Measurements from ENCODE around the gene CTSW.

The CTSW gene

DNA sequence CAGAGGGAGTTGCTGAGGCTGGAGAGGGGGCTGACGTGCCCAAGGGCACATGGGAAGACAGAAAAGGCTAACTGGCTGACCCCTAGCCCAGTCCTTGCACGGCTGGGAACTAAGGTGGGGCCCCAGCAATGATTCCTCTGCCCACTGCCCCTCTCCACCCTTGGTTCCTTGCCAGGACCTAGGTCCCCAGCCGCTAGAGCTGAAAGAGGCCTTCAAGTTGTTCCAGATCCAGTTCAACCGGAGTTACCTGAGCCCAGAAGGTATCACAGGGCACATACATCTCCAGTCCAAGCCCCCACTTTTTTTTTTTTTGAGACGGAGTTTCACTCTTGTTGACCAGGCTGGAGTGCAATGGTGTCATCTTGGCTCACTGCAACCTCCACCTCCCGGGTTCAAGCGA lies 390 bp downstream of the CTSW start (continued):
- TF ChIP-seq PPARA (CRISPR knock-in tag; IDR thresholded peaks at IDR 0.05; ENCODE audit: borderline replicate concordance) (no peak), ZC3H10 (CRISPR knock-in tag; IDR thresholded peaks at IDR 0.05) (no peak)

DNA sequence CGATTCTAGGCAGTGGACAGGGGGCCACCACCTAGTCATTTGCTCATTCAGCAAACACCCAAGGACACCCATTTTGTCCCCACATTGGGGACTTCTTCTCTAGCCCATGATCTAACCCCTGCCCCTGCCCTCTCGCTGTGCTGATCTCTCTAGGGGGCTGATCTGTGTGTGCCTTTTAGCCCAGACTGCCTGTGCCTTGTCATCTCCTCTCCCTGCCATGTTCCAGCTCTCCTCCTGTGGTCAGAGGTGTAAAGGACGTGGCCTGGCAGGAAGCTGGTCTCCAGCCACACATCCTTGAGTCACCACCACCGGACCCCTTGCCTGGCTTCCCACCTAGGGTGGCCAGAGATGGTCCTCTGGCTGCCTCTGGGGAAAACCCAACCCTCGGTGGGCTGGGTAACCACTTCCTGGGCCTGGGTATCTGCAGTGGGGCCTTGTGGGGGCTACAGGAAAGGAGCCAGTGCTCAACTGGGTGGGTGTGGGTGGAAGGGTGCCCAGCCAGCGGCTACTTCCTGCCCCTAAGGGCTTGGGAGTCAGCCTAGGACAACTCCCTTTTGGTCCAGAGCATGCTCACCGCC lies 1.3 kb downstream of the CTSW start:
- ATAC-seq = no peak
- no peak for TF ChIP-seq RARB (CRISPR knock-in tag; IDR thresholded peaks at IDR 0.05)
- TF ChIP-seq ZNF8 (CRISPR knock-in tag; IDR thresholded peaks at IDR 0.05) = no peak
- no peak for TF ChIP-seq ZFP30 (CRISPR knock-in tag; IDR thresholded peaks at IDR 0.05)
- TF ChIP-seq GLIS3 (CRISPR knock-in tag; IDR thresholded peaks at IDR 0.05) = no peak
- TF ChIP-seq, protein P1, sequence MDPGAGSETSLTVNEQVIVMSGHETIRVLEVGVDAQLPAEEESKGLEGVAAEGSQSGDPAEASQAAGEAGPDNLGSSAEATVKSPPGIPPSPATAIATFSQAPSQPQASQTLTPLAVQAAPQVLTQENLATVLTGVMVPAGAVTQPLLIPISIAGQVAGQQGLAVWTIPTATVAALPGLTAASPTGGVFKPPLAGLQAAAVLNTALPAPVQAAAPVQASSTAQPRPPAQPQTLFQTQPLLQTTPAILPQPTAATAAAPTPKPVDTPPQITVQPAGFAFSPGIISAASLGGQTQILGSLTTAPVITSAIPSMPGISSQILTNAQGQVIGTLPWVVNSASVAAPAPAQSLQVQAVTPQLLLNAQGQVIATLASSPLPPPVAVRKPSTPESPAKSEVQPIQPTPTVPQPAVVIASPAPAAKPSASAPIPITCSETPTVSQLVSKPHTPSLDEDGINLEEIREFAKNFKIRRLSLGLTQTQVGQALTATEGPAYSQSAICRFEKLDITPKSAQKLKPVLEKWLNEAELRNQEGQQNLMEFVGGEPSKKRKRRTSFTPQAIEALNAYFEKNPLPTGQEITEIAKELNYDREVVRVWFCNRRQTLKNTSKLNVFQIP (CRISPR knock-in tag; IDR thresholded peaks at IDR 0.05; ENCODE audit: borderline replicate concordance, low read depth) = no peak
- no peak for TF ChIP-seq PPARA (CRISPR knock-in tag; IDR thresholded peaks at IDR 0.05; ENCODE audit: borderline replicate concordance)
- no peak for TF ChIP-seq TOX (CRISPR knock-in tag; IDR thresholded peaks at IDR 0.05; ENCODE audit: borderline replicate concordance)
- TF ChIP-seq CSDC2 (CRISPR knock-in tag; IDR thresholded peaks at IDR 0.05) = no peak
- TF ChIP-seq, protein P2, sequence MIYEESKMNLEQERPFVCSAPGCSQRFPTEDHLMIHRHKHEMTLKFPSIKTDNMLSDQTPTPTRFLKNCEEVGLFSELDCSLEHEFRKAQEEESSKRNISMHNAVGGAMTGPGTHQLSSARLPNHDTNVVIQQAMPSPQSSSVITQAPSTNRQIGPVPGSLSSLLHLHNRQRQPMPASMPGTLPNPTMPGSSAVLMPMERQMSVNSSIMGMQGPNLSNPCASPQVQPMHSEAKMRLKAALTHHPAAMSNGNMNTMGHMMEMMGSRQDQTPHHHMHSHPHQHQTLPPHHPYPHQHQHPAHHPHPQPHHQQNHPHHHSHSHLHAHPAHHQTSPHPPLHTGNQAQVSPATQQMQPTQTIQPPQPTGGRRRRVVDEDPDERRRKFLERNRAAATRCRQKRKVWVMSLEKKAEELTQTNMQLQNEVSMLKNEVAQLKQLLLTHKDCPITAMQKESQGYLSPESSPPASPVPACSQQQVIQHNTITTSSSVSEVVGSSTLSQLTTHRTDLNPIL (CRISPR knock-in tag; IDR thresholded peaks at IDR 0.05; ENCODE audit: low read depth) = no peak
- no peak for TF ChIP-seq ZNF565 (CRISPR knock-in tag; conservative IDR thresholded peaks at IDR 0.05; ENCODE audit: low read depth)
- TF ChIP-seq ISL1 (CRISPR knock-in tag; IDR thresholded peaks at IDR 0.05) = no peak
- TF ChIP-seq, protein P3, sequence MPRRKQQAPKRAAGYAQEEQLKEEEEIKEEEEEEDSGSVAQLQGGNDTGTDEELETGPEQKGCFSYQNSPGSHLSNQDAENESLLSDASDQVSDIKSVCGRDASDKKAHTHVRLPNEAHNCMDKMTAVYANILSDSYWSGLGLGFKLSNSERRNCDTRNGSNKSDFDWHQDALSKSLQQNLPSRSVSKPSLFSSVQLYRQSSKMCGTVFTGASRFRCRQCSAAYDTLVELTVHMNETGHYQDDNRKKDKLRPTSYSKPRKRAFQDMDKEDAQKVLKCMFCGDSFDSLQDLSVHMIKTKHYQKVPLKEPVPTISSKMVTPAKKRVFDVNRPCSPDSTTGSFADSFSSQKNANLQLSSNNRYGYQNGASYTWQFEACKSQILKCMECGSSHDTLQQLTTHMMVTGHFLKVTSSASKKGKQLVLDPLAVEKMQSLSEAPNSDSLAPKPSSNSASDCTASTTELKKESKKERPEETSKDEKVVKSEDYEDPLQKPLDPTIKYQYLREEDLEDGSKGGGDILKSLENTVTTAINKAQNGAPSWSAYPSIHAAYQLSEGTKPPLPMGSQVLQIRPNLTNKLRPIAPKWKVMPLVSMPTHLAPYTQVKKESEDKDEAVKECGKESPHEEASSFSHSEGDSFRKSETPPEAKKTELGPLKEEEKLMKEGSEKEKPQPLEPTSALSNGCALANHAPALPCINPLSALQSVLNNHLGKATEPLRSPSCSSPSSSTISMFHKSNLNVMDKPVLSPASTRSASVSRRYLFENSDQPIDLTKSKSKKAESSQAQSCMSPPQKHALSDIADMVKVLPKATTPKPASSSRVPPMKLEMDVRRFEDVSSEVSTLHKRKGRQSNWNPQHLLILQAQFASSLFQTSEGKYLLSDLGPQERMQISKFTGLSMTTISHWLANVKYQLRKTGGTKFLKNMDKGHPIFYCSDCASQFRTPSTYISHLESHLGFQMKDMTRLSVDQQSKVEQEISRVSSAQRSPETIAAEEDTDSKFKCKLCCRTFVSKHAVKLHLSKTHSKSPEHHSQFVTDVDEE (CRISPR knock-in tag; IDR thresholded peaks at IDR 0.05) = no peak
- TF ChIP-seq ARNTL (CRISPR knock-in tag; IDR thresholded peaks at IDR 0.05; ENCODE audit: borderline replicate concordance, low read depth) = no peak
- TF ChIP-seq ZFP3 (CRISPR knock-in tag; IDR thresholded peaks at IDR 0.05) = no peak

DNA sequence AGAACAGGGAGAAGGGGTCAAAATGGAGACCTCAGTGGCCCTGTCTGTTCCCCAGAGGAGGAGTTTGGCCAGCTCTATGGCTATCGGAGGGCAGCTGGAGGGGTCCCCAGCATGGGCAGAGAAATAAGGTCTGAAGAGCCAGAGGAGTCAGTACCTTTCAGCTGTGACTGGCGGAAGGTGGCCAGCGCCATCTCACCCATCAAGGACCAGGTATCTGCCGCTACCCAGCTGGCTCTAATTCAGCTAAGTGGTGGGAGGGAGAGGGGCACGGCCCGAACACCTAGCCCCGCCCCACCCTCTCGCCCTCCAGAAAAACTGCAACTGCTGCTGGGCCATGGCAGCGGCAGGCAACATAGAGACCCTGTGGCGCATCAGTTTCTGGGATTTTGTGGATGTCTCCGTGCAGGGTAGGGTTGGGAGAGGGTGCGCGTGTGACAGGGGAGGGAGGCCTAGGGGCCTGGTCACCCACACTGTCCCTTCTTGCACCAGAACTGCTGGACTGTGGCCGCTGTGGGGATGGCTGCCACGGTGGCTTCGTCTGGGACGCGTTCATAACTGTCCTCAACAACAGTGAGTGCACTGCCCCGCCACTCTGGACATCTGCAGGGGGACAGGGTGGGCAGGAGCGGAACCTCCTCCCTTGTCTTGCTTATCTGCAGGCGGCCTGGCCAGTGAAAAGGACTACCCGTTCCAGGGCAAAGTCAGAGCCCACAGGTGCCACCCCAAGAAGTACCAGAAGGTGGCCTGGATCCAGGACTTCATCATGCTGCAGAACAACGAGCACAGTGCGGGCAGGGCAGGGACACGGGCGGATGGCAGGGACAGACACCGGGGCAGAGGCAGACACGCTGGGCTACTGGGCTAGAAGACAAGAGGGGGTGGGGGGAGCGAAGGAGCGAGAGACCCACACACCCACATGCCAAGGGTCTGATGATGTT lies 2.8 kb downstream of the CTSW start:
- ATAC-seq = no peak
- TF ChIP-seq, protein P2 (CRISPR knock-in tag; IDR thresholded peaks at IDR 0.05; ENCODE audit: low read depth) = no peak

DNA sequence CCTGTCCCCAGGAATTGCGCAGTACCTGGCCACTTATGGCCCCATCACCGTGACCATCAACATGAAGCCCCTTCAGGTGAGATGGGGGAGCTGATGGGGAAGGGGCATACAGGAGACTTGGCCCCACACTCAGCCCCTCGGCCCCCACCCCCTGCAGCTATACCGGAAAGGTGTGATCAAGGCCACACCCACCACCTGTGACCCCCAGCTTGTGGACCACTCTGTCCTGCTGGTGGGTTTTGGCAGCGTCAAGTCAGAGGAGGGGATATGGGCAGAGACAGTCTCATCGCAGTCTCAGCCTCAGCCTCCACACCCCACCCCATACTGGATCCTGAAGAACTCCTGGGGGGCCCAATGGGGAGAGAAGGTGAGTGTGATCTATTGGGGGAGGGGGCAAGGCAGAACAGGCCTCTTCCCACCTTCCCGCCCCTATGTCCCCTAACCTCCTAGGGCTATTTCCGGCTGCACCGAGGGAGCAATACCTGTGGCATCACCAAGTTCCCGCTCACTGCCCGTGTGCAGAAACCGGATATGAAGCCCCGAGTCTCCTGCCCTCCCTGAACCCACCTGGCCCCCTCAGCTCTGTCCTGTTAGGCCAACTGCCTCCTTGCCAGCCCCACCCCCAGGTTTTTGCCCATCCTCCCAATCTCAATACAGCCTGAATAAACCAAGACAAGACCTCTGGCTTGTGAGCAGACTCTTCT lies 3.6 kb downstream of the CTSW start:
- ATAC-seq = no peak
- no peak for TF ChIP-seq ZNF8 (CRISPR knock-in tag; IDR thresholded peaks at IDR 0.05)
- no peak for TF ChIP-seq ZFP30 (CRISPR knock-in tag; IDR thresholded peaks at IDR 0.05)
- TF ChIP-seq, protein P3 (CRISPR knock-in tag; IDR thresholded peaks at IDR 0.05) = no peak
- TF ChIP-seq TCF4 (CRISPR knock-in tag; IDR thresholded peaks at IDR 0.05; ENCODE audit: borderline replicate concordance) = no peak
- no peak for TF ChIP-seq ZNF70 (CRISPR knock-in tag; IDR thresholded peaks at IDR 0.05)
- no peak for TF ChIP-seq ZFP3 (CRISPR knock-in tag; IDR thresholded peaks at IDR 0.05)
- no peak for TF ChIP-seq GLIS3 (CRISPR knock-in tag; IDR thresholded peaks at IDR 0.05)
- TF ChIP-seq ZC3H10 (CRISPR knock-in tag; IDR thresholded peaks at IDR 0.05) = no peak
- TF ChIP-seq, protein P4, sequence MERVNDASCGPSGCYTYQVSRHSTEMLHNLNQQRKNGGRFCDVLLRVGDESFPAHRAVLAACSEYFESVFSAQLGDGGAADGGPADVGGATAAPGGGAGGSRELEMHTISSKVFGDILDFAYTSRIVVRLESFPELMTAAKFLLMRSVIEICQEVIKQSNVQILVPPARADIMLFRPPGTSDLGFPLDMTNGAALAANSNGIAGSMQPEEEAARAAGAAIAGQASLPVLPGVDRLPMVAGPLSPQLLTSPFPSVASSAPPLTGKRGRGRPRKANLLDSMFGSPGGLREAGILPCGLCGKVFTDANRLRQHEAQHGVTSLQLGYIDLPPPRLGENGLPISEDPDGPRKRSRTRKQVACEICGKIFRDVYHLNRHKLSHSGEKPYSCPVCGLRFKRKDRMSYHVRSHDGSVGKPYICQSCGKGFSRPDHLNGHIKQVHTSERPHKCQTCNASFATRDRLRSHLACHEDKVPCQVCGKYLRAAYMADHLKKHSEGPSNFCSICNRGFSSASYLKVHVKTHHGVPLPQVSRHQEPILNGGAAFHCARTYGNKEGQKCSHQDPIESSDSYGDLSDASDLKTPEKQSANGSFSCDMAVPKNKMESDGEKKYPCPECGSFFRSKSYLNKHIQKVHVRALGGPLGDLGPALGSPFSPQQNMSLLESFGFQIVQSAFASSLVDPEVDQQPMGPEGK (CRISPR knock-in tag; IDR thresholded peaks at IDR 0.05; ENCODE audit: borderline replicate concordance) = no peak
- TF ChIP-seq, protein P5, sequence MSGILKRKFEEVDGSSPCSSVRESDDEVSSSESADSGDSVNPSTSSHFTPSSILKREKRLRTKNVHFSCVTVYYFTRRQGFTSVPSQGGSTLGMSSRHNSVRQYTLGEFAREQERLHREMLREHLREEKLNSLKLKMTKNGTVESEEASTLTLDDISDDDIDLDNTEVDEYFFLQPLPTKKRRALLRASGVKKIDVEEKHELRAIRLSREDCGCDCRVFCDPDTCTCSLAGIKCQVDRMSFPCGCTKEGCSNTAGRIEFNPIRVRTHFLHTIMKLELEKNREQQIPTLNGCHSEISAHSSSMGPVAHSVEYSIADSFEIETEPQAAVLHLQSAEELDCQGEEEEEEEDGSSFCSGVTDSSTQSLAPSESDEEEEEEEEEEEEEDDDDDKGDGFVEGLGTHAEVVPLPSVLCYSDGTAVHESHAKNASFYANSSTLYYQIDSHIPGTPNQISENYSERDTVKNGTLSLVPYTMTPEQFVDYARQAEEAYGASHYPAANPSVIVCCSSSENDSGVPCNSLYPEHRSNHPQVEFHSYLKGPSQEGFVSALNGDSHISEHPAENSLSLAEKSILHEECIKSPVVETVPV (CRISPR knock-in tag; IDR thresholded peaks at IDR 0.05) = no peak
- no peak for TF ChIP-seq TOX (CRISPR knock-in tag; IDR thresholded peaks at IDR 0.05; ENCODE audit: borderline replicate concordance)

Measured in SK-N-SH treated with all-trans-retinoic acid at 6 μM for 48 hours (cell line).